CD4-positive, alpha-beta T cell treated with Interleukin-1 beta for 1 hour (primary cell): ENCODE measurements around the gene SLC44A1.

Source experiments
- DNase-seq, 2 donors: peaks; one replicate each; pipeline ENCODE4 v3.0.0-alpha.2; 2020 to 2022

SLC44A1 gene

DNA sequence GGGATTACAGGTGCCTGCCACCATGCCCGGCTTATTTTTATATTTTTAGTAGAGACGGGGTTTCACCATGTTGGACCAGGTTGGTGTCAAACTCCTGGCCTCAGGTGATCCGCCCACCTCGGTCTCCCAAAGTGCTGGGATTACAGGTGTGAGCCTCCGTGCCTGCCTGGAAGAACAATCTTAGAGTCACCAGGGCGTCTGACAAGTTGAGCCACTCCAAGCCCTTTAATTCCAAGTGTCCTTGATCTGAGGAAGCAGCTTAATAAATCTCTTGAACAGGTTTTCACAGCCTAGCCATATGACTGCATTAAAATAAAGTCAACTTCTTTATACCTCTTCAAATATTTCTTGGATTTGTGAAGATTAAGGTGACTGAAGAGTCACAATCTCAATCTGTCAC is 31.5 kb downstream of the SLC44A1 start:
- DNase-seq = no peak

- DNase-seq = no peak
These were observed 34.3 kb downstream of the SLC44A1 start for GRCh38 chr9:105278751-105279150.

DNA sequence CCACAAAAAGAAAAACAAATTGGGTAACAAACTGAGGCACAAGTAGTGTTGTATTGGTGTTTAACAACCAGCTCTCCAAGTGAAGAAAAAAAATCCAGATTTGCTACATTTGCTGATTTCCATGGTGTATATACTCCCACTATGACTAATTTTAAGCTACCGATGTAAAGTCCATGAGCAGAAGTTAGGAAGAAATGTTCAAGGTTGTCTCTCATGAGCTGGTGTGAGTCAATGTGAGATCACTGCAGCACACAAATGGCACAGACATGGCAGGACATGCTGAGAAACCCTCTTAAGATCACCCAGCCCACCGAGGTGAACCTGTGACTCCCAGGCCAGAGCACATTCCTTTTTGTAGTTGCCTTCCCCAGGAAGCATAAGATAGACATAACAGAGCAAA is 36.2 kb downstream of the SLC44A1 start:
- DNase-seq = no peak

DNA sequence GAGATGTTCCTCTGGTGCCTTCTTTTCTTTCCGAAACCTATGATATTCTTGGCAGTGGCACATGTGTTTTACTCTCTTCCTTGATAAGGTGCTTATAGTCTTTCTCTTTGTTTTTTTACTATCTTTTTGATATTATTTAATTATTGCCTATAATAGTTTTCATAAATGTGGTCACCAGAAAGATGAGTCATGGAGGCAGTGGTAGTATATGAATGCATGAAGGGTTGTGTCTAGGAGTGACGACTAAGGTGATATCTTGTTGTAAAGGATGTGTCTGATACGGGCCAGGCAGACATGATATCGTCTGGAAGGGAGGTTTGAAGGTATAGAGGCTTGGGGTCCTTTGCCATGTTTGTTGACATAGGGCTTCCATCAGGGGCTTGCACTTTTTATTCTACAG is 36.8 kb downstream of the SLC44A1 start:
- DNase-seq = no peak

DNA sequence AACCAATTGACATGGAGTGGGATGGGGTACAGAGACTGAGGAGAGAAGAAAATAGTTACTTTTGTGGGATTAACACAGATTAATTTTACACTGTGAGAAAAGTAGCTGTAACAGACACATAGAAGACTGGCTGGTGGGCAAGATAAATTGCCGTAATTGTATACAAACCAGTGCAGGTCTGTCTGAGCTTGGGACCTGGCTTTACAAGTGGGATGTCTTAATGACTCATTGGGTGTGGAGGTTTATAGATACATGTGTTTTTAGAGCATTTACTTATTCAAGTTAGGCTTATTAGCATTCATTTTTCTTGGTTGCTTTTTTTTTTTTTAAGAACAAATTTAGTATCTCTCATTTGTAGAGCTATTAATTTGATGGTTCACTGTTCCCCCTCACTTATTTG is 37.5 kb downstream of the SLC44A1 start:
- no peak for DNase-seq

DNA sequence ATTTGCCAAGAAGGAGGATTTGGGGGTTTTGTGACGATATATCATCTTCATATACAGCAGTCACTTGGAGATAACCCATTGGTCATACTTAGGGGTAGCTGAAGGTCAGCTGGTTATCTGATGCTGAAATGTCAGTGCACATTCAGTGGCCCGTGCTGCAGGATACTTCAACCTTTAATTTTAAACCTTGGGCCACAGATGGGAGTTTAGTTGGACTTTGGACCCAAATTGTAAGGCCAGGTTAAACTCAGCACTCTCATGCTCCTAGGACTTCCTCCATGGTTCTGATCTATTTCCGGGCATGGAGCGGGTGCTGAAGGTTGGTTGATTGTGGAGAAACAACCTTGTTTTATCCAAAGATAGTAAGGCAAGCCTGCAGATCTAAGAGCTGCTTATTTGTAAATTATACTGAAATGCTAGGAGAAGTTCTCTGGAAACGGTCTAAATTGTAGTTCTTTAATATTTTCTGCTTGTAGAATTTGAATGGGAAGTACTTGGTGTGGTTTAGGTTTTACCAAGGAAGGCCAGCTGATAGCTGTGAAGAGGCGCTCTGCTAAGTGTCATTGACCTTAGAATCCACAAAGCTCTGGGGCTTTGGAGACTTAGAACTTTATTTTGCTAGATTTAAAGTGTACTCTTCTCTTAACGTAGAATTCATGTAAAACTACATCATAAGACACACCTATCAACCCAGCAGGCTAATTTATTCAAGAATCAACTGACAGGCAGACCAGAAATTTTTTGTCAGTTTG is 38.6 kb downstream of the SLC44A1 start:
- DNase-seq = no peak

- no peak for DNase-seq
These were observed 39.3 kb downstream of the SLC44A1 start for GRCh38 chr9:105283795-105284194.

- no peak for DNase-seq
These were observed 40.0 kb downstream of the SLC44A1 start for GRCh38 chr9:105284463-105284862.

DNA sequence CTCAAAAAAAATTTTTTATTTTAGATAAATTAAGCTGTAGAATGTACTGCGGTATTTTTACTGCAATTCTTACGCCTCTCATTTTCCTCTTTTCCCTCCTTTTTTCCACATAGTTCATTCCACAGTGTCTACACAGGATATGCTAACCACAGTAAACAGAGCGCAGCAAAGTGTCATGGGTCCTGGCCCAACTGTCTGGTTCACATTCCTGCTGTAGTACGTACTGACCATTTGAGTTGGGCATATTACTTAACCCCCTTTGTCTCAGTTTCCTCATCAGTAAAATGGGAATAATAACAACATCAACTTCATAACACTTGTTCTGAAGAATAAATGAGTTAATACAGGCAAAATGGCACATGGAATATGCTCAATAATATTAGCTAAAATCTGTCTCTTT is 41.6 kb downstream of the SLC44A1 start:
- no peak for DNase-seq

- DNase-seq = no peak
These were observed 44.9 kb downstream of the SLC44A1 start for GRCh38 chr9:105289305-105289704.

- DNase-seq = no peak
These were observed 46.0 kb downstream of the SLC44A1 start for GRCh38 chr9:105290418-105290817.

GRCh38 chr9:105290954-105291353 is 46.5 kb downstream of the SLC44A1 start:
- DNase-seq = no peak

GRCh38 chr9:105291422-105291859 is 47.0 kb downstream of the SLC44A1 start:
- no peak for DNase-seq

DNA sequence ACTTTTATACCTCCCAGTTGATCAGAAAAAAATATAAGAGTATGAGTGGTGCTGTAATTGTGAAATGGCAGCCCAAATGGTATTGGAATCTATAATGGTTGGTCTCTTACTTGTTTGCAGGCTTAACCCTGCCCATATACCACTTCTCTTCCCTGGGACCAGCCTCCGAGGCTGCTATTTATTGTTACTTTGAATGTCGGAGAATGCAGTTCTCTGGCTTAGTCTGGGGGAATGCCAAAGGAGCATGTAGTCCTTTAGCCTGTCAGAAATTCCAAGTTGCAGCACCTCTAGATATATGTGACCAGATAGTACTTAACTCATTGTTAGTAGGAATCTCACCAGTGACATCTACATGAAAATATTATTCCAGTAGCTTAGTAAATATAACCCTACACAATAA is 47.5 kb downstream of the SLC44A1 start:
- no peak for DNase-seq

DNA sequence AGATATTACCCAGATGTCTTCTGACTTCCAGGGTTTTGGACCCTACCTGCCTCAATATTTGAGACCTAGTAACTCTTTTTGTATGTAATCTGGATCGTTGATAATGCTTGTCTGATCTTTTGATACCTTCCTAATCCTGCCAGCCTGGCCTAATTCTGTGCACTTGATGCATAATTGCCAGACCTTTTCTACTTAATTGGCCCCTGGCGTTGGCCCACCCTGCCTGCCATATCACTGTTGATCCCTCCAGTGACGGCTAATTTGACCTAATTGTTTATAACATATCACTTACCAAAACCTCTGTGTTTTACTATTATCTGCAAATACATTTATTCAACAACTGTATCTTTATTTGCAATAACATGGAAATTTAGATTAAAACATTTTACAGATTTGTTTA is 49.0 kb downstream of the SLC44A1 start:
- no peak for DNase-seq

- DNase-seq = no peak
These were observed 50.7 kb downstream of the SLC44A1 start for GRCh38 chr9:105295201-105295550.

GRCh38 chr9:105295986-105296385 is 51.5 kb downstream of the SLC44A1 start:
- DNase-seq = no peak

DNA sequence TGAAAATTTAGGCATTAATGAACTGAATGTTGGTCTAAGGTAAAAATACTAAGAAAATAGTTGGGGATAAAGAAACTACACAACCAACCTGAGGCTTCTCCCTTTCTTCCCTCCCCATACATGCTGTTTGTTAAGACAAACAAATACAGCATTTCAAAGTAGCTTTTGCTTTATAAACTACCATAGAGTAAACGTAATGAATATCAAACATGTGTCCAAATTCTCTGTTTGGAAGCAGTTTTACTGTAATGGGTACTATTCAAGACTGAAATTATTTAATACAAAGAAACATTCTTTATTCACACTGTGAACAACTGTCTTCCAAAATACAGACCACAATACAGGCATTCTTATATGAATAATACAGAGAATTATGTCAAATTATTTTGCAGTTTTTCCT is 52.0 kb downstream of the SLC44A1 start:
- DNase-seq = no peak

GRCh38 chr9:105296877-105297287 is 52.4 kb downstream of the SLC44A1 start:
- no peak for DNase-seq

DNA sequence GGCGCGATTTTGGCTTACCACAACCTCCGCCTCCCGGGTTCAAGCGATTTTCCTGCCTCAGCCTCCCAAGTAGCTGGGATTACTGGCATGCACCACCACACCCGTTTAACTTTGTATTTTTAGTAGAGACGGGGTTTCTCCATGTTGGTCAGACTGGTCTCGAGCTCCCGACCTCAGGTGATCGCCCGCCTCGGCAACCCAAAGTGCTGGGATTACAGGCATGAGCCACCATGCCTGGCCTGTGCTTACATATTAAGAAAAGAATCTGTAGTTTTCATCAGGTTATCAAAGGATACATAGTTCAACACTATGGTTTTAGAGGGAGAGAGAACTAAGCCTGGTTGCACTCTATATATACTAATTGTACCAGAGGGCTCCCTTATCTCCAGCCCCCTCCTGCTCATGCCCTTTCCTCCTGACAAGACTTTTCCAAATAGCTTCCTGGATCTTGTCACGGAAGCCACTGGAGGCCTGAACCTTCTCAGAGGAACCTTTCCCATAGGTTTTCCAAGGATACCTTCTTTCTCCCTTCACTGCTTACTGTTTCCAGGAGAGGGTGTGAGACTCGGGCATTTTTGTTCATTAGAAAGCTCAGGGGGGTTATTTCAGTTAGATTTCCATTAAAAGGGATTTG is 53.1 kb downstream of the SLC44A1 start:
- DNase-seq = no peak

GRCh38 chr9:105299190-105299854 is 54.9 kb downstream of the SLC44A1 start:
- DNase-seq = peak in 1 of 2 donors; percentile 22

DNA sequence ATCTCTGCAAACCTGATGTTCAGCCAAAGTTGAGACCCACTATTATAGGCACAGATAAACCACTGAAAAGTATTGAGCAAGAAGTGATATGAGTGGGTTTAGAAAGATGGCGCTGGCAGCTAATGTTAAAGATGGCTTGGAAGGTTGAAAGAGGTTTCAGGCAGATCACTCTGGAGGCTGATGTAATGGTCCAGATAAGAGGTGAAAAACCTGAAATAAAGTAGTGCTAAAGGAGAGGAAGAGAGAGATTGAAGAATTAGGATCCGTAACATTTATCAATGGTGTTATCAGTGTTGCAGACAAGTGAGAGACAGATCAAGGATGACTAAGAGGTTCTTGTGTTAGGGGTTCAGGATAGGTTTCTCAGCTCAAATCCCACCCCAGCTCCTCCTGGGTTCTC is 58.3 kb downstream of the SLC44A1 start:
- no peak for DNase-seq

DNA sequence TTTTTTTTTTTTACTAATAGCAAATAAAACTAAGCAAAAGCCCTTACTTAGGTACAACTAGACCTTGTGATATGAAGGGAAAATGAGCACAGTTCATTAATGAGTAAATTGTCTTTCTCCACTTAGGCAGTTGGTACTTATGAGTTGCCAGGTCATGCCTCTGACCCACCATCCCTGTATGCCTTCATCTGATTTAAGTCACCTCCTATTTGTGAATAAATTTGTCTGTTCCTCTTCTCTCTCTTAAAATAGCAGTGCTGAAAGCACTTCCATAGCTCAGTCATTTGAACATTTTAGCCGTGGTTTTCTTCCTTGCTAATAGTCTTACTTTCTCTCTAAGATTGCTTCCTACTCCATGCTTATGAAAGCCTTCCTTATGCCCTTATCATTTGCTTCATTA is 61.4 kb downstream of the SLC44A1 start:
- DNase-seq = no peak
